Activated T-cell treated with anti-CD3 and anti-CD28 coated beads, Interleukin-2, amount 50 U/mL, for 72 hours (primary cell): ENCODE measurements around the gene PITRM1. TPM values are rescaled to one million over a fixed set of nuclear protein-coding genes. Genes with fewer than 3 reads are reported as not detected.

Experiments
- ATAC-seq, 2 donors: fragments of 150-1000 bp; cut with Tn5 transposase; replicated peaks in 1 of 2; 2 replicates each; pipeline ENCODE4 v1.10.0; 2021; ENCODE audit warnings: moderate library complexity in 2 of 2, mild to moderate bottlenecking in 1 of 2
- DNase-seq, 2 donors: peaks; one replicate each; pipeline ENCODE4 v3.0.0; 2021 to 2022; ENCODE audit warnings: mixed read lengths in 1 of 2
- H3K27ac Mint-ChIP-seq: one replicate; pipeline ENCODE4 v1.8.0; 2022; ENCODE audit warnings: mild to moderate bottlenecking, moderate library complexity, mixed read lengths
- H3K27me3 Mint-ChIP-seq: one replicate; pipeline ENCODE4 v1.8.0; 2022; ENCODE audit warnings: low read depth, mixed read lengths
- H3K36me3 Mint-ChIP-seq, 2 donors: one replicate each; pipeline ENCODE4 v1.8.0; 2022; ENCODE audit warnings: mixed read lengths in 2 of 2, mild to moderate bottlenecking in 1 of 2; ENCODE audit not compliant: insufficient read depth in 2 of 2
- H3K4me1 Mint-ChIP-seq: one replicate; pipeline ENCODE4 v1.8.0; 2022; ENCODE audit warnings: low read depth, mixed read lengths
- H3K4me3 Mint-ChIP-seq, 2 donors: one replicate each; pipeline ENCODE4 v1.8.0; 2022; ENCODE audit warnings: mild to moderate bottlenecking in 2 of 2, mixed read lengths in 2 of 2, moderate library complexity in 2 of 2
- H3K9me3 Mint-ChIP-seq, 2 donors: one replicate each; pipeline ENCODE4 v1.8.0; 2022; ENCODE audit warnings: mixed read lengths in 2 of 2
- total RNA-seq, 2 donors: library from RNA; stranded (reverse); gene quantifications; one replicate each; pipeline ENCODE4 v1.2.3, GENCODE V29; 2022

The PITRM1 gene
- total RNA-seq, 2 donors from 2014 or later: 76.7 to 79.9 TPM

- Mint-ChIP-seq H3K4me1 (no peaks in the 10 kb centered on the region), H3K4me3 (no peak overlapping the region), H3K36me3 (peaks cover 4 to 26% of the 10 kb centered on the region in 2 donors), H3K9me3 (no peaks in the 10 kb centered on the region), H3K27ac (no peak overlapping the region), H3K27me3 (no peaks in the 10 kb centered on the region)
- ATAC-seq (no peak), DNase-seq (no peak)
These were observed 35.6 kb downstream of the PITRM1 start for GRCh38 chr10:3136763-3137611.

DNA sequence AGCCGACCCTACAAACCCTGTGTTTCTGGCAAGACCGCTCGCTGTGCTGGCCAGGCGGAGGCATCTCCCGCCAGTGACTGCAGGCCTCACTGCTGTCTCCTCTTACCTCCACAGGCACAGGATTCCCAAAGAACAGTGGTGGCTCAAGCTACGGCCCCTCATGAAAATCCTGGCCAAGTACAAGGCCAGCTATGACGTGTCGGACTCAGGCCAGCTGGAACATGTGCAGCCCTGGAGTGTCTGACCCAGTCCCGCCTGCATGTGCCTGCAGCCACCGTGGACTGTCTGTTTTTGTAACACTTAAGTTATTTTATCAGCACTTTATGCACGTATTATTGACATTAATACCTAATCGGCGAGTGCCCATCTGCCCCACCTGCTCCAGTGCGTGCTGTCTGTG is 36.2 kb downstream of the PITRM1 start:
- no peaks in the 10 kb centered on the region for H3K27me3 Mint-ChIP-seq
- ATAC-seq (no peak), DNase-seq (no peak)
- peaks cover 4 to 26% of the 10 kb centered on the region in 2 donors for H3K36me3 Mint-ChIP-seq
- H3K4me3 Mint-ChIP-seq: no peak overlapping the region
- H3K4me1 Mint-ChIP-seq: no peaks in the 10 kb centered on the region
- H3K27ac Mint-ChIP-seq: no peak overlapping the region
- no peaks in the 10 kb centered on the region for H3K9me3 Mint-ChIP-seq

GRCh38 chr10:3135006-3135405 is 37.6 kb downstream of the PITRM1 start:
- H3K27me3 Mint-ChIP-seq: no peaks in the 10 kb centered on the region
- DNase-seq (no peak), ATAC-seq (no peak)
- no peak overlapping the region for H3K4me3 Mint-ChIP-seq
- H3K27ac Mint-ChIP-seq: peak overlapping the region; percentile 5
- peaks cover 4 to 26% of the 10 kb centered on the region in 2 donors for H3K36me3 Mint-ChIP-seq
- no peaks in the 10 kb centered on the region for H3K4me1 Mint-ChIP-seq
- no peaks in the 10 kb centered on the region for H3K9me3 Mint-ChIP-seq

DNA sequence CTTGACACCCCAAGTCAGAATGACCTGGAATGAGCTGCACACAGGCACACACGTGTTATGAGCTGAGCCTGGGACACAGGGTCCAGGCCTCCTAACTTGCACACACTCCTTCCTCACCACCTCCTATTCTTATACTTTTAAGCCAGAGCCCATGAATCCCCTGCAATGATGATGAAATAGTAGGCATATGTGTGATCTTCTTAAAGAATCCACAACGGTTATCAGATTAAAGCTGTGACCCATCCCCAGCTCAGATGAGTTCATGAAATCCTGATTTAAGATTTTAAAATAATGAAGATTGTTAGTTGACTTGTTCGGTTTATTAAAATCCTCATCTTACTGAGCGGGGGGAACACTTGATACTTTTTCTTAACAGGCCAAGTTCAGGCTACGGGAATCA is 38.6 kb downstream of the PITRM1 start:
- Mint-ChIP-seq H3K36me3 (peaks cover 2 to 29% of the 10 kb centered on the region in 2 donors), H3K27ac (peak overlapping the region; percentile 72), H3K27me3 (no peaks in the 10 kb centered on the region), H3K4me1 (no peaks in the 10 kb centered on the region), H3K9me3 (no peaks in the 10 kb centered on the region), H3K4me3 (no peak overlapping the region)
- no peak for DNase-seq
- no peak for ATAC-seq

DNA sequence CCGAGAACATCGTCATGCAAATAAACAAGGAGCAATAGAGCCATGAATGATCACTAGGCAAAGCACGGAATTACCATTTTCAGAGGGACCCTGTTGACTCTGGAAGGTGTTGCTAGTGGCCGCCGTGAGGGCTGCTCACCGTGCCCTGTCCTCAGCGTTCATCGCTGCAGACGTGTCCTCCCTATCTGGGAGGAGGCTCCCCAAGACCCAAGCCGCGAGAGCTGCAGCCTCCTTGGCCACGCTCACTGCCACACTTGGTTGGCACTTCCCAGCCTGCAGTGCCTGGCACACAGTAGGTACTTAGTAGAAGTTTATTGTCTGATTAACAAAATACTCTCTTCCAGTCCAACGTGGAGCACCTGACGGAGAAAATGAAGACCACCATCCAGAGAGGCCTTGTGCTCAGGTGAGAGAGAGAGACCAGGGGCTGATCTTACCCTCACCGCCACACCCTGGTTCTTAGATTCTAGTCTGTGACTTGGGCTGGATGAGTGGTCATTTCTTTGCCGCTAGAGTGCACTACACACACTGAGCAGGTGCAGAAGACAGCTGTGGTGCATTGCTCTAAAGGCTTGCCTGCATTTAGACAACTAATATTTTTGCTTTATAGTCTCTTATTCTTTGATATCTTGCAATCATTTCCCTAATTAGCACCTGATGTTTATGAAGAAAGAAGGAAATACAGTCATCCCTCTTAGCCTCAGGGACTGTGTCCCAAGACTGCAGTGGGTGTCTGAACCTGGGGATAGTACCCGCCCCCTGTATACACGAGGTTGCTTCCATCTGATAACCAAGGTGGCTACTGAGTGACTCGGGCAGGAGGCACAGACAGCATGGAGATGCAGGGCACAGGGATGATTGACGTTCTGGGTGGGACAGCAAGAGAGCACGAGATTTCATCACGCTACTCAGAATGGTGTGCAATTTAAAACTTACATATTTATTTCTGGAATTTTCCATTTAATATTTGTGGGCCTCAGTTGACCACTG is 40.3 kb downstream of the PITRM1 start:
- Mint-ChIP-seq H3K4me1 (no peaks in the 10 kb centered on the region), H3K27me3 (no peaks in the 10 kb centered on the region), H3K27ac (peak overlapping the region; percentile 27), H3K9me3 (no peaks in the 10 kb centered on the region), H3K36me3 (peaks cover 2 to 29% of the 10 kb centered on the region in 2 donors), H3K4me3 (no peak overlapping the region)
- DNase-seq (no peak), ATAC-seq (no peak)

DNA sequence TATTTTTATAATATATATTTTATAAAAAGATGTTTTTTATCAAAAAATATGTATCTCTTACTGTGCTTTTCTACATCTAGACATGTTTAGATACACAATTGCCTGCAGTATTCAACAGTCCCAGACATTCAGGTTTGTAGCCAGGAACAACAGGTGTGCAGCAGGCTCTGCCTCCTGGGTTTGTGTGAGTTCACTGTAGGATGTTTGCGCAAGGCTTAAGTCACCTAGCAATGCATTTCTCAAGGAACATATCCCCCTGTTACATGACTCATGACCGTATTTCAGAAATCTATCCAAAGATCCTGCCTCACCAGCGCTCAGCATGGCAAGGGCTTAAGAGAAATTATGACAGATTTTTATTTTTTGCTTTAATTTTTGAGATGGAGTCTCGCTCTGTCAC is 41.5 kb downstream of the PITRM1 start:
- no peak overlapping the region for H3K27ac Mint-ChIP-seq
- ATAC-seq (no peak), DNase-seq (no peak)
- no peaks in the 10 kb centered on the region for H3K27me3 Mint-ChIP-seq
- no peaks in the 10 kb centered on the region for H3K9me3 Mint-ChIP-seq
- H3K36me3 Mint-ChIP-seq: peaks cover 2 to 26% of the 10 kb centered on the region in 2 donors
- no peaks in the 10 kb centered on the region for H3K4me1 Mint-ChIP-seq
- H3K4me3 Mint-ChIP-seq: no peak overlapping the region

DNA sequence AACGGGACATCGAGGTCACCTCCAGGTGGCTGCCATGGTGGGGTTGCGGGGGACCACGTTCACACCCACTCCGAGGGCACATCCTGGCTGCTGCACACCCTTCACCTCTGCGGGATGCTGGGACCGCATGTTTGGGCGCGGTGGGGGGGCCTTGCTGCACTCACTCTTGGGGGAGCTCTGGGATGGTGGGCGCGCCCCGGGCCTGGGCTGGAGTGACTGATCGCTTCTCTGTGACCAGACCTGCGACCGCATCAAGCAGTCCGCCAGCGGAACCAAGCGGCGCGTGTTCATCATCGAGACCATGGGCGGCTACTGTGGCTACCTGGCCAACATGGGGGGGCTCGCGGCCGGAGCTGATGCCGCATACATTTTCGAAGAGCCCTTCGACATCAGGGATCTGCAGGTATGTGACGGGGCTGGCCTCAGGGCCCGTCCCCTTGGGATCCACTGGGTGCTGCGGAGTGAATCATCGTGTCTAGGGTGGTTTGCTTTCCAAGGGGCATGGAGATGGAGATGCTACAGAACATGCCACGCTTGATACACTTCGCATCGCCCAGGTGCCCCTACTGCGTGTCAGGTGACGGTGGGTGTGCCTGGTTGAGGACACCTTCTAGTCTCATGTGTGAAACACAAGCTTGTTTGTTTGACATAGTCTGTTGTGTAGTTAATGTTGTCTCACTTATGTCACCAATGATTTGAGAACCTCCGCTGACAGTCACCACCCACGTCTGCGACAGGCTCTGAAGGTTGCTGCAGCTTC is 42.8 kb downstream of the PITRM1 start:
- Mint-ChIP-seq H3K4me3 (no peak overlapping the region), H3K27me3 (no peaks in the 10 kb centered on the region), H3K27ac (no peak overlapping the region), H3K36me3 (peaks cover 2 to 26% of the 10 kb centered on the region in 2 donors), H3K9me3 (no peaks in the 10 kb centered on the region), H3K4me1 (no peaks in the 10 kb centered on the region)
- ATAC-seq (peak in 1 of 2 donors; percentile 21), DNase-seq (no peak)

- ATAC-seq: no peak
- Mint-ChIP-seq H3K36me3 (peaks cover 2 to 26% of the 10 kb centered on the region in 2 donors), H3K4me3 (no peak overlapping the region), H3K27me3 (no peaks in the 10 kb centered on the region), H3K9me3 (no peaks in the 10 kb centered on the region), H3K27ac (peak overlapping the region; percentile 48), H3K4me1 (no peaks in the 10 kb centered on the region)
- no peak for DNase-seq
These were observed 44.0 kb downstream of the PITRM1 start for GRCh38 chr10:3128379-3129130.

DNA sequence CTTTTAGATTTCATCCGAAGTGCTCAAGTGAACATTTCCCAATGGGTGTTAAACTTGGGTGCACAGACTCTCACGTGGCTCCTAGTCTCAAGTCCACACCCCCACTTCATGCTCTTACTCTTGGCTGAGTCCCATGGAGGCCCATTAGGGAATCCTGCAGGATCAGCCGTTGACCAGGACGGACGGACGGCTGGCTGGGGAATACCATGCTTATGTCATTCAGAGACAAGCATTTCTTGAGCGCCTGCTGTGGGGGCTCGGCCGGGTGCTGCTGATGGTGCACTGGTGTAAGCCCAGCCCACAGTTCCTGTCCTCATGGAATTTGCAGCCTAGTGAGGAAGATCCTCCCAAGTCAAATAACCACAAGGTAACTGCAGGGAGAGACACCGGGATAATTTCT is 44.7 kb downstream of the PITRM1 start:
- no peaks in the 10 kb centered on the region for H3K4me1 Mint-ChIP-seq
- H3K4me3 Mint-ChIP-seq: no peak overlapping the region
- H3K9me3 Mint-ChIP-seq: no peaks in the 10 kb centered on the region
- ATAC-seq: no peak
- no peak for DNase-seq
- peak overlapping the region; percentile 70 for H3K27ac Mint-ChIP-seq
- H3K36me3 Mint-ChIP-seq: peaks cover 2 to 25% of the 10 kb centered on the region in 2 donors
- H3K27me3 Mint-ChIP-seq: no peaks in the 10 kb centered on the region

DNA sequence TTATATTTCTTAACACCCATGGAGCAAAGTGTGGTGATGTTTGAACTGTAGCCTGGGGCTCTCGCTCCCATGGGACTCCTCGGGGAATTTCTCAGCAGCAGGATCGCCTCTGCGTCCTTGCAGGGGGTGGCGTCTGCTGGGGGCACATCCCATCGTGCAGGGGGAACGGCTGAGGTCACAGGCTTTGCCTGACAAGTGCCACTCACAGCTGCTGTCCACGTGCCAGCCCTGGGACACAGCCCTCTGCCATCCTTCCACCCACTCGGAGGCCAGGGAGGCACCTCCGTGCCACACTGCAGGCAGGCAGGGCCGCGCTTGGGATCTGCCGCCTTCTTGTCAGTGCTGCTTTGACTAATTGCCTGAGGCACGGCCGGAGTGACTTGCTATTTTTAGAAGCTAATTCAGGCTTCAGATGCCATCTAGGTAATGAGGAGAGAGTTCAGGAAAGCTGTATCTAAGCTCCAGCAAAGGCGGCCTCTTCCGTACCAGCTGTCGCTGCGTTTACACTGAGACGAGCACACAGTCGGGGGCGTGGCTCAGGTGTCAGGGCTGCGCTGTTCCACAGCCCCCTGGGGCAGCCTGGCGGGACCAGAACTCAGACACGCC is 45.7 kb downstream of the PITRM1 start:
- peaks cover 0 to 24% of the 10 kb centered on the region in 2 donors for H3K36me3 Mint-ChIP-seq
- ATAC-seq (no peak), DNase-seq (no peak)
- no peak overlapping the region for H3K27ac Mint-ChIP-seq
- no peak overlapping the region for H3K4me3 Mint-ChIP-seq
- H3K27me3 Mint-ChIP-seq: no peaks in the 10 kb centered on the region
- no peaks in the 10 kb centered on the region for H3K4me1 Mint-ChIP-seq
- no peaks in the 10 kb centered on the region for H3K9me3 Mint-ChIP-seq

DNA sequence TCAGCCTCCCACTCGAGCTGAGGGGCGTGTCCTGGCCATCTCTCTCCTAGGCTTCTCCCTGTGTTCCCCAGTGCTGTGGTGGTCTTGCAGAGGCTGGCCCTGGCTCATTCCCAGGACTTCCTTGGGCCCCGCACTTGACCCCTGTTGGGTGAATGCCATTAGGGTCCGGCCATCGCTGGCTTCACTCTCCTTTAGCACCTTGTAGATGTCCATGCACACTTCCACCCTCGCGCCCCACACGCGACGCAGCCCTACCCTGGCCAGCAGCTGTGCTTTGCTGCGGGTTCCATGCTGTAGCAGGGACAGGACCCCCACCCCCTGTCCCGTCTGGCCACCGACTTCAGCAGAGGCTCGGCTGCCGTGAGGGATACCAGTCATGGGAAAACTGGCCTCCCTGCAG is 46.3 kb downstream of the PITRM1 start:
- Mint-ChIP-seq H3K4me3 (no peak overlapping the region), H3K4me1 (no peaks in the 10 kb centered on the region), H3K36me3 (peaks cover under 1 to 26% of the 10 kb centered on the region in 2 donors), H3K27ac (no peak overlapping the region), H3K27me3 (no peaks in the 10 kb centered on the region), H3K9me3 (no peaks in the 10 kb centered on the region)
- DNase-seq: no peak
- no peak for ATAC-seq
